ENCODE measurements around the gene PDE8B. TPM values are rescaled to one million over a fixed set of nuclear protein-coding genes. Genes with fewer than 3 reads are reported as not detected.

PDE8B gene
- 0.19 TPM in 1 of 2 replicates, not detected in the other for total RNA-seq (2014; rRNA removed; shearing (Covaris generic))

DNA sequence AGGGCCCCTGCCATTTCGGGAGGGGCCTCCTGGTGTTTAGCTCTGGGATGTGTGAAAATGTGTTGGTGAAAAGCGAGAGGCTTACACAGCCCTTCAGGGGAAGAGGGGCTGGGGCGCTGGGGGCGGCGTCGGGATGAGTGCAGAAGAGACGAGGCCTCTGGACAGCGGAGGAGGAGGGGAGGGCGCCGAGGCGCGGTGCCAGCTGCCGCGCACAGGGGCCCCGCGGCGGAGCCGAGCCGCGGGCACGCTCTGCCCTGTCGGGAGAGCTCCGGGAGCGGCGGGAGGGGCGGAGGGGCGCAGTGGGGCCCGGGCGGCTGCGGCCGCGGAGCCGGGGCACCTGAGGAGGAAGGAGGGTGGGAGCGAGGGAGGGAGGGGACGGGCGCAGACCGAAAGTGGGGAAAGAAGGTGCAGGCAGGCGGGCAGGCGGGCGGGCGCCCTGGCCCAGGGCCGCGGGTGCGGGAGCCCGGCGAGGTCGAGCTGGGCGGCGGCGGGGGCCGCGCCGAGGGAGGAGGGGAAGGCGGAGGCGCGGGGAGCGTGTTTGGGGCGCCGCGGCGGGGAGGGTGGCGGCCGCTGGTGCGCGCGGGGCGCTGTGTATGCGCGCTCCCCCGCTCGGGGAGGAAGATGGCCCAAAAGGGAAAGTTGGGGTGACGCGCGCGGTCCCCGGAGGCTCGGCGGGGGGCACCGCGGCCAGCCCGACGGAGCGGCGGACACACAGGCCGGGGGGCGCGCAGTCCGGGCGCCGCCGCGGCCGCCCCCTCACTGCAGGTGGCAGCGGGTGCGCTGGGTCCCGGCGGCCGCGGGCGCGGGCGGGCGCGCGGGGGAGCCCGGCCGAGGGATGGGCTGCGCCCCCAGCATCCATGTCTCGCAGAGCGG lies at the start of gene PDE8B:
TSS of gene PDE8B (plus strand) at position 590 of the 873 bp plus-strand sequence. CDS start at position 836, 246 bp downstream.
- no peak for DNase-seq (ENCODE audit: low spot score)

DNA sequence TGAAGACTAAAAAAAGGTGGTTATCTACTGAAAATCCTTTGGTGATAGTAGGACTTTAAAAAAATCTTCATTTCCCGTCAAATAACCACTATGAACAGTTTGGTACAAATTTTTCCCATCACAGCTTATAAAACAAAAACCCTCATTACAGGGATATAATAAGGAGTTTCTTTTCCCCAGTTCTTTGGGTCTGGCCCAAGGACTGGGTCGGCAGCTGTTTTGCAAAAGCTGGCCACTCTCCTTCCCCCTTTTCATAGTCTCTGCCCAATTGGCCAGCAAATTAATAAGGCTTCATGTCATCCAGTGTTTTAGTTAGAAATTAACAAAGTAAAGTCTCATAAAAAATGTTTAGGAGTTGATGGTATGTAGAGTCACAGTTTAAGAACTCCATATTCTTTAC lies 47.0 kb upstream of the PDE8B start:
- DNase-seq (ENCODE audit: low spot score) = no peak

- no peak for DNase-seq (ENCODE audit: low spot score)
Measured at GRCh38 chr5:77167063-77167462, 43.4 kb upstream of the PDE8B start.

- peak; percentile 71 for DNase-seq (ENCODE audit: low spot score)
Measured at GRCh38 chr5:77167695-77168121, 42.8 kb upstream of the PDE8B start.

DNA sequence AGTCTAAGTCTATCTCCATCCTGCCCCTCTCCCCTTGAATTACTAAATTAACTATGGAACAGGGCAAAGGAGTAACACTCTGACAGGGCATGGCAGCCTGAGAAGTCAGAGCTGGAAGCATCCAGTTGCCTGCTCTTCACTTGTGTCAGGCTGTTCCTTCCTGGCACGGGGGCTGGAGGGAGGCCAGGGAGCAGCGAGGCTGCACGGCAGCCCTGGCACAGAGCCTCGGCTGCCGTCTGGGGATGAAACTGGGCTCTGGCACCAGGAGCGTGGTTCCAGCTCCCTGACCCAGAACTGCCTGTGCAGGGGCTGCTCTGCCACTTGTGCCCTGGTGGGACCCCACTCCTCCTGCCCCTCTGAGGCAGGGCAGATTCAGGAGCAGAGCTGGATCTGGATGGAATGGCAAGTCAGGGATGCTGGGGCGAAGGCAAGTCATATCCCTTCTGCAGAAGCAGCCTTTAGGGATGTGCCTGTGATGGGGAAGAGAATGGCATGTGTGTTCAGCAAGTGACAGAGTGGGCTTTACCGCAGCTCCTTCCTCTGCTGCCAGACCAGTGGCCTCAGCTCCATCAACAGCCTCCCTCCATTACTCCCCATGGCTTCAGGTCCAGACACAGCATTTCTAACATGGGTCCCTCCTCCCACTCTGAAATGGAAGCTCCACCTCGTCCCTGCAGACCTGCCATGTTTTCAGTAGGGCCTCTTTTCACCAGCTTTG lies 42.2 kb upstream of the PDE8B start:
- DNase-seq (ENCODE audit: low spot score) = peak; percentile 48

- no peak for DNase-seq (ENCODE audit: low spot score)
Measured at GRCh38 chr5:77168879-77169244, 41.6 kb upstream of the PDE8B start.

DNA sequence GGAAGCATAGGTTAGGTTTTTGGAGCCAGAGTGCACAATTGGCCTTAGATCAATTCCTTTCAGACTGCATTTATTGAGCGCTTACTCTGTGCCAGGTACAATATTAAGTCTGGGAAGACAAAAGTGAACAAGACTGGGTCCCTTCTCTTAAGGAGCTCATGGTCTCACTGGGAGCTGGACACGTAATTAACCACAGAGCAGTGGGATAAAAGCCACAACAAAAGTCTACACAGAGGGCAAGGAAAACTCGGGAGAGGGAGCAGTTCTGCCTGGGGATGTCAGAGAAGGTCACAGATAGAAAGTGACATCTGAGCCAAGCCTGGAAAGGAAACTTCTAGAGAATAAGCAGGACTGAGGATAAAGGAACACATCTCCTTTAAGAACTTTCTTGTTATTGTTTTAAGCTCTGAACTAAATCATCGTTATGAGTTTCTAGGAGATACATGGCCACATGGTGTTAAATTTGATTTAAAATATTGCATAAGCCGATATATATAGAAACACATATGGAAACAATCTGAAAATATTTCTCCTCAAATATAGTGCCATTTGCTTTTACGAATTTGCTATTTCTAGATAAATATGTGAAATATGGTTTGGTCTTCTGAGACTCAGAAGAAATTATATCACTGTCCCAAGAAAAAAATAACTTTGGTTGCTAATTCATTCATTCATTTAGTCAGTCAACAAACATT lies 40.1 kb upstream of the PDE8B start:
- DNase-seq (ENCODE audit: low spot score) = no peak

DNA sequence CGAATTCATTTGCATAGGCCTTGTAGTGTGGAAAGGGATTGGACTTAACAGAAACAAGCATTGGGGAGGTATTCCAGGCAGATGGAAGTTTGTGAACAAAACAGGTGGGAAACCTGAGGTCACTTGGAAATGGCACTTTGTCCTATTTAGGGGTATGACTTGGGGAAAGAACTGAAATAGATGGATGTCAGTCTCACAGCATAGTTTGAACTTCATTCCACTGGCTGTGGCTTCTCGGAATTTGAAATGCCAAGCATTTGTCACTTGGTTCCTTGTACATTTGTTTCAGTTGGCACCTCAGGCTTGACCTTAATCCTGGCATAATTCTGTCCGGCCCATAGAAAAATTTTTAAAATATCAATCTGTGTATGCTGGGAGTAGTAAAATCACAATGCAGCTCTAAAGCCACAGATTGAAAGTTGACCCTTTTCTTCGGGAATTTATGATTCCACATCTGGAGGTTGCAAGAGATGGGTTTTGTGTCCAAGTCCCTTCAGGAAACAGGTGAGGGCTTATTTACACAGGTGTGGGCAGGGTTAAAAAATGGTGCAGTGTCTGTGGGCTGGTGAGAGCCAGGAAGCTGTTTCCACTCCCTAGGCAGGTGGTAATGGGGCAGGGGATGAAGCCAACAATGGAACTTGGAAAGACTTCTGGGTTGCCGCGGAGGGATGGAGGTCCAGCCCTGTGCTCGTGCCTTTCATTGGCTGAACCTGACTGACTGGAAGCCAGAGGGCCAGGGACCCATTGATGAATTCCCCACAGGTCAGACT lies 39.2 kb upstream of the PDE8B start:
- no peak for DNase-seq (ENCODE audit: low spot score)

DNA sequence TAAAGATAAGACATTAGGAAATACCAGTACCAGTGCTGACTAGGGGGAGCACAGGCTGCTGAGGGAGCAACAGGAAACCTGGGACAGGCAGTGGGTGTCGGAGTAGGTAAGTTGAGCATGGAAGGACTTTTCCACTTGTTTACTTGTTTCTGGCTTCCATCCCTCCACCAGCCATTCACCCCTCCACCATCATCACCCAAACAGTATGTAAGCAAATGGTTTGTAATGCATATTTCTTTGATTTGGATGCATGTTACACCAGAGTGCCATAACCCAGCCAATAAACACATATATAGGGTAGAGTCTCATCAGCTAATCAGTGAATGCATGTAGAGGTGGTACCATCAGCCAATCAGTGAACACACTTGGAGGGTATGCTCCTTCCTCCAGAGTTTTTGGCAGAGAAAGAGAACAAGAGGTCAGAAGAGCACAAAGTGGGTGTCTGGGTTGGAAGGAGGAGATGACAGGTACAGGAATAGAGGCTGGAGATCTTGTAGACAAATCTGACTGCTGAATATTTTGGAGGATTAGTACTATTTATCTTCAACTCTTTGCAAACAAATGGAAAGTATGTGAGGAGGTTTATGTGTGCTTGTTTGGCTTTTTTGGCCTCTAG lies 37.7 kb upstream of the PDE8B start:
- no peak for DNase-seq (ENCODE audit: low spot score)

- no peak for DNase-seq (ENCODE audit: low spot score)
Measured at GRCh38 chr5:77174526-77174925, 36.0 kb upstream of the PDE8B start.

GRCh38 chr5:77175231-77175630 lies 35.2 kb upstream of the PDE8B start:
- no peak for DNase-seq (ENCODE audit: low spot score)

- DNase-seq (ENCODE audit: low spot score) = no peak
Measured at GRCh38 chr5:77176429-77176828, 34.1 kb upstream of the PDE8B start.

- no peak for DNase-seq (ENCODE audit: low spot score)
Measured at GRCh38 chr5:77177576-77177975, 32.9 kb upstream of the PDE8B start.

- no peak for DNase-seq (ENCODE audit: low spot score)
Measured at GRCh38 chr5:77180167-77181081, 30.1 kb upstream of the PDE8B start.

DNA sequence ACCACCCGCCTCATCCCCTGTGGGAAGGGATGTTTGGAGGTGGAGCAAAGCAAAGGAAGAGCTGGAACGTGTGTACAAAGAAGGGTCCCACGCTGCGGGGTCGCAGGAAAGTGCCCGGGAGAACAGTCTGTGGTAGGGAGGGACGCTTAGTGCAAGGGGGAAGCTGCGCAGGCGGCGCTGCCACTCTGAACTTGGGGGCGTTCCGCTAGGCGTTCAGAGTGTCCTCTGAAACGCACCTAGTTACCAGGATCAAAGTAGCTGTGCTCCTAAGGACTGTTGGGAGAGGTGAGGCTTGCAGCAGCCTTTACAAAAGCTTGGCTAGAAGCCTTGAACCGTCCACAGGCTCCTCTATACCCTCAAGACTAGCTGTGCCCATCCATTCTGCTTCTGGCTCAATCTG lies 29.3 kb upstream of the PDE8B start:
- DNase-seq (ENCODE audit: low spot score) = no peak

DNA sequence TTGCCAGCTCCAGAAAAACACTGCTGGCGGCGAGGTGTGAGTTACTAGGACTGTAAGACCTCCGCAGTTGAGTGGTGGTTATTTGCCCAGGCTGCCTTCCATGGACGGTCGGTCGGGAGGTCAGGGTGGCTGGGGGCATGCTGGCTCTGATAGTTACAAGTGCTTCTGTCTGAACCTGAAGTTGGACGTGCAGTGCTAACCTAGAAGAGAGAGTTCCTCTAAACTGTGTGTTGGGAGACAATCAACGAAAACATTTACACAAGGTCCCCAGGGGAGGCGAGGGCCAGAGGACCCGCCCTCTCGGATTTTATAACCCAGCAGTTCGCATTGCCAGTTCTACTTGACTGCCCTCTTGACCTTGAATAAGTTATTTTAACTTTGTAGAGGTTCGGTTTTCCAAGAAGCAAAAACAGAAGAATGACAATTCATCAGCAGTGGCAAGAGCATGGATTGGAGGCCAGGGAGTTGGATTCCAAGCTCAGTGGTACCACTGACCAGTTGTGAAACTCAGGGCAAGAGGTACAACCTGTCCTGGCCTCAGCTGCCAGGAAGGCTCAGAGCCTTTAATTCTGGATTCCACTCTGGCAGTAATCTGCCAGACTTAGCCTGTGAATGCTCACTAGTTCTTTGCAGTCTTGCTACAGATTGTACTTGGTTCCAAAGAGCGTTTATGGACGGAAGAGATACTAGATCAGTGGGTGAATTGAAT lies 28.7 kb upstream of the PDE8B start:
- no peak for DNase-seq (ENCODE audit: low spot score)

DNA sequence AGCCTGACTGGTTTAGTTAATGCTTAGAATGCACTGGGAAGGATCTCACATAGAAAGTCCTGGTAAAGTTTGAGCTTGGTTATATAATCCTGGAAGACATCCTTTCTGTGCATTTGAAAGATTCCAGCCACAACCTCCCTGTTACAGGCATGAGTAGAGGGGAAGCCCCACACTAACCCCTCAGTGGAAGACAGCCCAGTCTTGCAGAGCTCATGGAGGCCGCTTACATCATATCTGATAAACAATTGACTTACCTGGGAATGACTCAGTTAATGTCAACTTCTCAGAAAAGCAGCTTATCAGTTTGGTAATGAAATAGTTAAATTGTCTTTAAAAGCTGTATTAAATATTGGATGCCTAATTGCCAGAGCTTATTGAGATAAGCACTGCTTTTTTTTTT lies 28.1 kb upstream of the PDE8B start:
- DNase-seq (ENCODE audit: low spot score) = no peak

- DNase-seq (ENCODE audit: low spot score) = no peak
Measured at GRCh38 chr5:77186652-77187370, 23.7 kb upstream of the PDE8B start.

- DNase-seq (ENCODE audit: low spot score) = no peak
Measured at GRCh38 chr5:77189421-77189820, 21.1 kb upstream of the PDE8B start.

Data from H4 (cell line).